Measurements from ENCODE around the gene NRIP2. TPM values are rescaled to one million over a fixed set of nuclear protein-coding genes. Genes with fewer than 3 reads are reported as not detected.

The NRIP2 gene
- total RNA-seq, 2 donors from 2014 or later: 4.9 to 8.1 TPM

DNA sequence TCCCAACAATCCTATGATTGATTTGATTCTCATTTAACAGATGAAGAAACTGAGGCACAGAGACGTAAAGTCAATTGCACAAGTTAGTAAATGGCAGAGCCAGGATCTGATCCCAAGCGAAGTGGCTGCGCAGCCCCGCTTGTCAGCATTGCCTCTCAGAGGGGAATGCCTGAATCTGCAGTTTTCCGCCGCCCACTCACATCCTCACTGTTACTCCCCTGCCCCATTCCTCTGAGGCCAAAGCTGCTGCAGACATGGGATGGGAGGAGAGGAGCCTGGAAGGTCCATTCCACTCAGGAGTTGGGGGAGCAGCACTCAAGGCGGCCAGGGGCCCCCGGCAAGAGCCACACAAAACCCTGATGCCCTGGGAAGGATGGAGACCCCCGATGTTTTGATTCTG, 1.0 kb downstream of the NRIP2 start:
- Histone ChIP-seq H3K36me3 (no peaks in the 10 kb centered on the region), H3K9me3 (no peaks in the 10 kb centered on the region), H3K27me3 (replicated peaks; ENCODE audit: insufficient read depth) (no peaks in the 10 kb centered on the region), H3K4me1 (ENCODE audit: control insufficient read depth in 1 of 2, low read depth in 2 of 2) (peaks cover 0 to 22% of the 10 kb centered on the region in 2 donors), H3K27ac (no peak overlapping the region), H3K4me3 (no peak overlapping the region)
- no peak for TF ChIP-seq CTCF (IDR thresholded peaks at IDR 0.05)
- no peak for ATAC-seq (ENCODE audit: insufficient number of reproducible peaks, low FRiP score, low read depth)
- no peak for DNase-seq (ENCODE audit: low spot score)

- Histone ChIP-seq H3K4me3 (no peak overlapping the region), H3K36me3 (peaks cover under 1% of the 10 kb centered on the region), H3K4me1 (ENCODE audit: control insufficient read depth in 1 of 2, low read depth in 2 of 2) (peaks cover 0 to 22% of the 10 kb centered on the region in 2 donors), H3K27ac (no peak overlapping the region), H3K27me3 (replicated peaks; ENCODE audit: insufficient read depth) (no peaks in the 10 kb centered on the region), H3K9me3 (no peaks in the 10 kb centered on the region)
- ATAC-seq (ENCODE audit: insufficient number of reproducible peaks, low FRiP score, low read depth) (no peak), DNase-seq (ENCODE audit: low spot score) (no peak)
- no peak for TF ChIP-seq CTCF (IDR thresholded peaks at IDR 0.05)
Observed at GRCh38 chr12:2833327-2833726, 1.5 kb downstream of the NRIP2 start.

GRCh38 chr12:2832550-2833127, 2.2 kb downstream of the NRIP2 start:
- no peaks in the 10 kb centered on the region for H3K9me3 ChIP-seq
- no peak overlapping the region for H3K4me3 ChIP-seq
- H3K4me1 ChIP-seq (ENCODE audit: control insufficient read depth in 1 of 2, low read depth in 2 of 2): peaks cover 0 to 22% of the 10 kb centered on the region in 2 donors
- no peak overlapping the region for H3K27ac ChIP-seq
- no peaks in the 10 kb centered on the region for H3K27me3 ChIP-seq (replicated peaks; ENCODE audit: insufficient read depth)
- peaks cover 3% of the 10 kb centered on the region for H3K36me3 ChIP-seq
- DNase-seq (ENCODE audit: low spot score): no peak
- TF ChIP-seq CTCF (IDR thresholded peaks at IDR 0.05): no peak
- no peak for ATAC-seq (ENCODE audit: insufficient number of reproducible peaks, low FRiP score, low read depth)

DNA sequence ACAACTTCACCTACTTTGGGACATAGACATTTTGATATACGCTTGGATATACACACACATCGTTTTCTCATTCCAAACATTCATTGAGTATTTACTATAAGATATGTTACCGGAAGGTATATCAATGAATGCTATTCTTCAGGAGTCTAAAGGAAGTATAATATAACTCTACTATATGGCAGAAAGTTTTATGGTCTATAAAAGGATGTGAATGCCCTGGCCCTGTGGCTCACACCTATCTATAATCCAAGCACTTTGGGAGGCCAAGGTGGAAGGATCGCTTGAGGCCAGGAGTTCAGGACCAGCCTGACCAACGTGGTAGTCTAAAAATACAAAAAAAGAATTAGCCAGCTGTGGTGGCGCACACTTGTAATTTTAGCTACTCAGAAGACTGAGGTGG, 5.6 kb downstream of the NRIP2 start:
- Histone ChIP-seq H3K9me3 (no peaks in the 10 kb centered on the region), H3K27ac (no peak overlapping the region), H3K27me3 (replicated peaks; ENCODE audit: insufficient read depth) (no peaks in the 10 kb centered on the region), H3K36me3 (peaks cover 27% of the 10 kb centered on the region), H3K4me1 (ENCODE audit: control insufficient read depth in 1 of 2, low read depth in 2 of 2) (peaks cover 0 to 10% of the 10 kb centered on the region in 2 donors), H3K4me3 (no peak overlapping the region)
- ATAC-seq (ENCODE audit: insufficient number of reproducible peaks, low FRiP score, low read depth) (no peak), DNase-seq (ENCODE audit: low spot score) (no peak)
- TF ChIP-seq CTCF (IDR thresholded peaks at IDR 0.05): no peak

DNA sequence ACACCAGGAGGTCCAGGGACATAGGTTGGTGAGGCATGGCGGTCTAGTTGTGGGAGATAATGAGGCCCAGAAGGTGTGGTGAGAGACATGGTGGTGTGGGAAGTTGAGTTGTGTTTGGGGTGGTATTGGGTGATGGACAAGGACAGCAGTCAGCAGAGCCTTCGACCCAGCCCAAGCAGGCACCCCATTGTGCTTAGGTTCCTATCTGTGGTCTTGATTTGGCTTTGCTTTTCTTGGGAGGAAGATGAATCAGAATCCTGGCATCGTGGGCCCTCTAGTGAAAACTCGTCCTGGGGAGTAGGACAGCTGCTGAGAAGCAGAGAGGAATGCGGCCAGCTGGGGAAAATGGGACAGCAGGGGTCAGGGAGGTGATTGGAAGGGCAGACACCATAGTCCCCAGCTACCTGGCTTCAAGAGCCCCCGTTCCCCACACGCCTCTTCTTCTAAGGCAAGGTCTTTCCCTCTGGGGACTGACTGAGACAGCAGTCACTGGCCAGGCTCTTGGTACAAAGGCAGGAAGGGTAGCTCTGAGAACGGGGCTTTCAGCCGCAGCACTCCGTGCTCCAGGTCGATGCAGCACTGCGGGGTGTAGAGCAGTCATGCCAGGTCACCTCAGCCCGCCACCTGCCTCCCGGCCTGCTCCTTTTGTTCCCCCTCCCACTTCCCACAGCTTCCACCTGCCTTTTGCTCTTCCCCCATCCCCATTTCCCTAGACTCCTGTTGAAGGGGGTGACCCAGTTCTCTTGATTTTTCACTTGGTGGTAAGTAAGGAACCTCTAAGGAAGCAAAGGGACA, 7.9 kb downstream of the NRIP2 start:
- Histone ChIP-seq H3K27ac (no peak overlapping the region), H3K4me3 (no peak overlapping the region), H3K4me1 (ENCODE audit: control insufficient read depth in 1 of 2, low read depth in 2 of 2) (no peaks in the 10 kb centered on the region), H3K27me3 (replicated peaks; ENCODE audit: insufficient read depth) (no peaks in the 10 kb centered on the region), H3K9me3 (no peaks in the 10 kb centered on the region), H3K36me3 (peaks cover 49% of the 10 kb centered on the region)
- DNase-seq (ENCODE audit: low spot score): no peak
- ATAC-seq (ENCODE audit: insufficient number of reproducible peaks, low FRiP score, low read depth): no peak
- TF ChIP-seq CTCF (IDR thresholded peaks at IDR 0.05): no peak

Measured in thoracic aorta (tissue), 2 donors.